BE2C (cell line): ENCODE data around the gene FAM124A.

Experiments used
- DNase-seq: peaks from one replicate; pipeline ENCODE4 v3.0.0-alpha.2; 2020
- H3K27me3 ChIP-seq: fragments of 250-450 bp; sonication (Bioruptor Pico); 2 replicates; pipeline ENCODE4 v1.5.1; 2020; ENCODE audit warnings: mild to moderate bottlenecking
- H3K36me3 ChIP-seq: fragments of 250-450 bp; sonication (Bioruptor Pico); 2 replicates; pipeline ENCODE4 v1.5.1; 2020; ENCODE audit warnings: mild to moderate bottlenecking
- H3K4me1 ChIP-seq: fragments of 250-450 bp; sonication (Bioruptor Pico); 2 replicates; pipeline ENCODE4 v1.5.1; 2020
- H3K4me3 ChIP-seq: 2 replicates; pipeline ENCODE4 v1.5.1; 2011; ENCODE audit warnings: low read depth, low read length
- H3K9me3 ChIP-seq: fragments of 250-450 bp; sonication (Bioruptor Pico); 2 replicates; pipeline ENCODE4 v1.5.1; 2020
- CTCF ChIP-seq: IDR thresholded peaks from 2 replicates; pipeline ENCODE4 v1.5.1; 2012; ENCODE audit warnings: mild to moderate bottlenecking, low read depth, low read length

The FAM124A gene

GRCh38 chr13:51240958-51241357 lies 18.8 kb downstream of the FAM124A start:
- Histone ChIP-seq H3K4me3 (no peak overlapping the region), H3K27me3 (no peaks in the 10 kb centered on the region), H3K36me3 (no peaks in the 10 kb centered on the region), H3K9me3 (no peaks in the 10 kb centered on the region), H3K4me1 (peaks cover 44% of the 10 kb centered on the region)
- TF ChIP-seq CTCF = no peak
- no peak for DNase-seq

GRCh38 chr13:51241720-51242119 lies 19.5 kb downstream of the FAM124A start:
- DNase-seq = no peak
- Histone ChIP-seq H3K27me3 (no peaks in the 10 kb centered on the region), H3K4me1 (peaks cover 41% of the 10 kb centered on the region), H3K36me3 (no peaks in the 10 kb centered on the region), H3K4me3 (no peak overlapping the region), H3K9me3 (no peaks in the 10 kb centered on the region)
- TF ChIP-seq CTCF = no peak

GRCh38 chr13:51243227-51243626 lies 21.0 kb downstream of the FAM124A start:
- peaks cover 51% of the 10 kb centered on the region for H3K4me1 ChIP-seq
- no peak for TF ChIP-seq CTCF
- no peaks in the 10 kb centered on the region for H3K36me3 ChIP-seq
- H3K4me3 ChIP-seq = no peak overlapping the region
- no peak for DNase-seq
- no peaks in the 10 kb centered on the region for H3K9me3 ChIP-seq
- H3K27me3 ChIP-seq = no peaks in the 10 kb centered on the region

- H3K9me3 ChIP-seq = no peaks in the 10 kb centered on the region
- no peak for DNase-seq
- no peaks in the 10 kb centered on the region for H3K27me3 ChIP-seq
- TF ChIP-seq CTCF = no peak
- H3K4me3 ChIP-seq = no peak overlapping the region
- no peaks in the 10 kb centered on the region for H3K36me3 ChIP-seq
- peaks cover 51% of the 10 kb centered on the region for H3K4me1 ChIP-seq
Measured at GRCh38 chr13:51243832-51244231, 21.6 kb downstream of the FAM124A start.

GRCh38 chr13:51244637-51245405 lies 22.6 kb downstream of the FAM124A start:
- Histone ChIP-seq H3K4me1 (peaks cover 46% of the 10 kb centered on the region), H3K9me3 (no peaks in the 10 kb centered on the region), H3K4me3 (no peak overlapping the region), H3K36me3 (no peaks in the 10 kb centered on the region), H3K27me3 (no peaks in the 10 kb centered on the region)
- no peak for DNase-seq
- TF ChIP-seq CTCF = no peak

- H3K36me3 ChIP-seq = no peaks in the 10 kb centered on the region
- TF ChIP-seq CTCF = no peak
- H3K4me3 ChIP-seq = no peak overlapping the region
- H3K4me1 ChIP-seq = peaks cover 41% of the 10 kb centered on the region
- H3K9me3 ChIP-seq = no peaks in the 10 kb centered on the region
- DNase-seq = no peak
- no peaks in the 10 kb centered on the region for H3K27me3 ChIP-seq
Measured at GRCh38 chr13:51245583-51245982, 23.4 kb downstream of the FAM124A start.
